Left forelimb (tissue), 1 donor: ENCODE measurements around the gene PACSIN2.

Experiments used
- DNase-seq: peaks from one replicate; pipeline ENCODE4 v3.0.0-alpha.2; 2018; ENCODE audit warnings: low spot score

PACSIN2 gene

GRCh38 chr22:42883970-42884369 is 131.0 kb downstream of the PACSIN2 start:
- DNase-seq, result no peak

- DNase-seq, result no peak
Measured at GRCh38 chr22:42883121-42883520, 131.8 kb downstream of the PACSIN2 start.

- no peak for DNase-seq
Measured at GRCh38 chr22:42881982-42882656, 132.8 kb downstream of the PACSIN2 start.

GRCh38 chr22:42881298-42881697 is 133.7 kb downstream of the PACSIN2 start:
- no peak for DNase-seq

GRCh38 chr22:42880815-42881214 is 134.1 kb downstream of the PACSIN2 start:
- no peak for DNase-seq

- DNase-seq, result no peak
Measured at GRCh38 chr22:42879371-42880021, 135.5 kb downstream of the PACSIN2 start.

- no peak for DNase-seq
Measured at GRCh38 chr22:42878561-42879305, 136.2 kb downstream of the PACSIN2 start.

GRCh38 chr22:42877597-42878340 is 137.2 kb downstream of the PACSIN2 start:
- DNase-seq, result no peak

GRCh38 chr22:42877158-42877557 is 137.8 kb downstream of the PACSIN2 start:
- no peak for DNase-seq

- DNase-seq, result no peak
Measured at GRCh38 chr22:42876041-42876440, 138.9 kb downstream of the PACSIN2 start.

GRCh38 chr22:42874010-42874409 is 140.9 kb downstream of the PACSIN2 start:
- DNase-seq, result no peak

GRCh38 chr22:42873356-42873755 is 141.6 kb downstream of the PACSIN2 start:
- DNase-seq, result no peak

GRCh38 chr22:42872821-42873220 is 142.1 kb downstream of the PACSIN2 start:
- DNase-seq, result no peak

- DNase-seq, result no peak
Measured at GRCh38 chr22:42871146-42872050, 143.6 kb downstream of the PACSIN2 start.

GRCh38 chr22:42869888-42870480 is 145.0 kb downstream of the PACSIN2 start:
- no peak for DNase-seq

- no peak for DNase-seq
Measured at GRCh38 chr22:42869463-42869862, 145.5 kb downstream of the PACSIN2 start.

- no peak for DNase-seq
Measured at GRCh38 chr22:42868751-42869251, 146.1 kb downstream of the PACSIN2 start.

GRCh38 chr22:42866100-42866499 is 148.8 kb downstream of the PACSIN2 start:
- DNase-seq, result no peak

GRCh38 chr22:42865536-42865935 is 149.4 kb downstream of the PACSIN2 start:
- DNase-seq, result no peak

- DNase-seq, result no peak
Measured at GRCh38 chr22:42863349-42863961, 151.5 kb downstream of the PACSIN2 start.
